ENCODE results near the gene GRM4.

DNA sequence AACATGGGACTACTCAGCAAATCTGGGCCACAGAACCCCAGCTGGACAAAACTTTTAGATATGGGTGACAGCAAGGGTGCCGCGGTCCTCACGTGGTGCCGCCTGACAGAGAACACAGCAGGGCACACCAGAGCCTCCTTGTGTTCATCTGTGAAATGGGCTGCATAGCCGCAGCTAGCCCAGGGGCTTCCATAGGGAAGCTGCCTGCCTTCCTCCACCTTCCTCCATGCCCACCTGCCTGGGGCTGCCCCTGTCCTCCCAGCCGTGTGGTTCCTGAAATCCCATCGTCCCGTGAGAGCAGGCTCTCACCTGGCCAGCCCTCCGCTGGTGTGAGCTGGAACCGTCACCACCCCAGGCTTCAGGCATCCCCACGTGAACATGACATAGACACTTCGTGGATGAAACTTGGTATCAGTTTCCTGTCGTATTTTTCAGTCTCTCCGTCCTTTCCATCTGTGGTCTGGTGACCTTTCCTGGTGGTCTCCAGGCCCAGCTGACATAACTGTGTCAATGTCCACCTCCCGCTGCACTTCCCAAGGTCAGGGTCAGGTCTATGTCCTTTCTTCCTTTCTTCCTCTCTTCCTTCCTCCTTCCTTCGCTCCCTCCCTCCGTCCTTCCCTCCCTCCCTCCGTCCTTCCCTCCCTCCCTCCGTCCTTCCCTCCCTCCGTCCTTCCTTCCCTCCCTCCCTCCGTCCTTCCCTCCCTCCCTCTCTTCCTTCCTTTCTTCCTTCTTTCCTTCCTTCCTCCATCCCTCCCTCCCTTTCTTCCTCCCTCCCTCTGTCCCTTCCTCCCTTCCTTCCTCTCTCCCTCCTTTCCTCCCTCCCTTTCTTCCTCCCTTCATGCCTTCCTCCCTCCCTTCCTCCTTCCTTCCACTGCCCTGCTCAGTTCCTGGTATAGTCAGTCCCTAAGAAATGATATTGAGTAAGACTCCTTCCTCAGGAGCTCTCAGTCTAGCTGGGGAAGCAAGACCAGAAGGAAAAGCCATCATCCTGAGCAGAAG lies 78.8 kb downstream of the GRM4 start:
- TF ChIP-seq, protein P1, sequence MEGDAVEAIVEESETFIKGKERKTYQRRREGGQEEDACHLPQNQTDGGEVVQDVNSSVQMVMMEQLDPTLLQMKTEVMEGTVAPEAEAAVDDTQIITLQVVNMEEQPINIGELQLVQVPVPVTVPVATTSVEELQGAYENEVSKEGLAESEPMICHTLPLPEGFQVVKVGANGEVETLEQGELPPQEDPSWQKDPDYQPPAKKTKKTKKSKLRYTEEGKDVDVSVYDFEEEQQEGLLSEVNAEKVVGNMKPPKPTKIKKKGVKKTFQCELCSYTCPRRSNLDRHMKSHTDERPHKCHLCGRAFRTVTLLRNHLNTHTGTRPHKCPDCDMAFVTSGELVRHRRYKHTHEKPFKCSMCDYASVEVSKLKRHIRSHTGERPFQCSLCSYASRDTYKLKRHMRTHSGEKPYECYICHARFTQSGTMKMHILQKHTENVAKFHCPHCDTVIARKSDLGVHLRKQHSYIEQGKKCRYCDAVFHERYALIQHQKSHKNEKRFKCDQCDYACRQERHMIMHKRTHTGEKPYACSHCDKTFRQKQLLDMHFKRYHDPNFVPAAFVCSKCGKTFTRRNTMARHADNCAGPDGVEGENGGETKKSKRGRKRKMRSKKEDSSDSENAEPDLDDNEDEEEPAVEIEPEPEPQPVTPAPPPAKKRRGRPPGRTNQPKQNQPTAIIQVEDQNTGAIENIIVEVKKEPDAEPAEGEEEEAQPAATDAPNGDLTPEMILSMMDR (IDR thresholded peaks at IDR 0.05): no peak
- no peak for TF ChIP-seq POLR2A (IDR thresholded peaks at IDR 0.05)
